ENCODE data around the gene TESMIN.

Gene TESMIN

GRCh38 chr11:68694431-68695297 lies 56.7 kb downstream of the TESMIN start:
- no peak for TF ChIP-seq CTCF (IDR thresholded peaks at IDR 0.05)
- Histone ChIP-seq H3K27me3 (peaks cover 0 to 29% of the 10 kb centered on the region in 2 donors), H3K36me3 (no peaks in the 10 kb centered on the region), H3K4me1 (no peaks in the 10 kb centered on the region), H3K4me3 (no peak overlapping the region), H3K9me3 (peaks cover 0 to 10% (median 4%) of the 10 kb centered on the region in 3 donors), H3K27ac (no peak overlapping the region)
- intact Hi-C loops (cut with DNase I; ENCODE audit: low total_unique reads): loop anchor here (2.0 kb wide), 1 partner anchor 72 kb away; no protein-coding TSS in a partner anchor
- DNase-seq: no peak

- Histone ChIP-seq H3K27me3 (peaks cover 0 to 37% of the 10 kb centered on the region in 2 donors), H3K36me3 (no peaks in the 10 kb centered on the region), H3K4me1 (no peaks in the 10 kb centered on the region), H3K9me3 (peaks cover 0 to 10% (median 4%) of the 10 kb centered on the region in 3 donors), H3K27ac (no peak overlapping the region), H3K4me3 (no peak overlapping the region)
- no peak for DNase-seq
- intact Hi-C loops (cut with DNase I; ENCODE audit: low total_unique reads): no loop called here
- TF ChIP-seq CTCF (IDR thresholded peaks at IDR 0.05): no peak
Observed at GRCh38 chr11:68693484-68693882, 57.8 kb downstream of the TESMIN start.

GRCh38 chr11:68692871-68693483 lies 58.3 kb downstream of the TESMIN start:
- Histone ChIP-seq H3K4me3 (no peak overlapping the region), H3K36me3 (no peaks in the 10 kb centered on the region), H3K27ac (no peak overlapping the region), H3K4me1 (no peaks in the 10 kb centered on the region), H3K27me3 (peaks cover 0 to 39% of the 10 kb centered on the region in 2 donors), H3K9me3 (peaks cover 0 to 10% (median 4%) of the 10 kb centered on the region in 3 donors)
- no peak for DNase-seq
- intact Hi-C loops (cut with DNase I; ENCODE audit: low total_unique reads): no loop called here
- no peak for TF ChIP-seq CTCF (IDR thresholded peaks at IDR 0.05)

GRCh38 chr11:68692115-68692514 lies 59.2 kb downstream of the TESMIN start:
- TF ChIP-seq CTCF (IDR thresholded peaks at IDR 0.05): no peak
- H3K27ac ChIP-seq: no peak overlapping the region
- H3K4me1 ChIP-seq: no peaks in the 10 kb centered on the region
- H3K27me3 ChIP-seq: peaks cover 0 to 47% of the 10 kb centered on the region in 2 donors
- no peak overlapping the region for H3K4me3 ChIP-seq
- H3K36me3 ChIP-seq: no peaks in the 10 kb centered on the region
- peaks cover 0 to 7% (median 4%) of the 10 kb centered on the region in 3 donors for H3K9me3 ChIP-seq
- intact Hi-C loops (cut with DNase I; ENCODE audit: low total_unique reads): no loop called here
- no peak for DNase-seq

- no peaks in the 10 kb centered on the region for H3K36me3 ChIP-seq
- H3K9me3 ChIP-seq: peaks cover 0 to 6% (median 4%) of the 10 kb centered on the region in 3 donors
- H3K27ac ChIP-seq: no peak overlapping the region
- no peak for DNase-seq
- no peaks in the 10 kb centered on the region for H3K4me1 ChIP-seq
- H3K4me3 ChIP-seq: no peak overlapping the region
- H3K27me3 ChIP-seq: peaks cover 0 to 54% of the 10 kb centered on the region in 2 donors
- TF ChIP-seq CTCF (IDR thresholded peaks at IDR 0.05): no peak
- intact Hi-C loops (cut with DNase I; ENCODE audit: low total_unique reads): no loop called here
Observed at GRCh38 chr11:68691402-68691784, 59.9 kb downstream of the TESMIN start.
